ENCODE results near the gene TMA16.

DNA sequence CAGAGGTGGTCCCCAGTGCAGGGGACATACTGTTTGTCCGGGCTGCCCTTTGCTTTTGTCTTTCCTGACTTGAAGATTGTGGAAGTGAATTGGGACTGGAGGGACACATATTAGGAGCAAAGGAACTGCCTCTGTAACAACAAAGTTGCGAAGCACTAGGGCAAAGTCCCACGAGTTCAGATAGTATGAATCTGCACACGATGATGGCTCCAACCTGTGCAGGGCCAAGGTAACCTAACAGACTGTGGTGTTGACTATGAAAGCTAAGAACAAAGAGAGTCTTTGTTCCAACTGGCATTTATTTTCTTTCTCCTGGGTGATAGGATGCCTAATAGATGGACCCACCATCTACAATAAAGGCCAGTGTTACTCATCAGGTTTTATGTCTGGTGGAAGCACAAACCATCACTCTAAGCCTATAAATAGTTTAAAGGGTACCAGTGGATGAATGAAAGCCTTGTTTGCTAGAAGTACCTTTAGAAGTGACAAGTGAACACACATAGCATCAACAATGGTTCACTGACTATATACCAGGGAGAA, 71.8 kb downstream of the TMA16 start:
- TF ChIP-seq POLR2A (IDR thresholded peaks at IDR 0.05; ENCODE audit: low read length) = no peak
- no peak for TF ChIP-seq GATA1 (IDR thresholded peaks at IDR 0.05; ENCODE audit: low read depth, low read length)
